22Rv1 (cell line): ENCODE data around the gene IFITM10.
"Not testable (repeated sequence)": the region's sequence is repeated elsewhere in the genome, so short reads cannot be mapped to it uniquely, and the experiment has no call there.

Source experiments
- CTCF ChIP-seq: fragments of 450-650 bp; IDR thresholded peaks from 2 replicates; pipeline ENCODE4 v1.5.1; 2017; ENCODE audit warnings: mild to moderate bottlenecking
- ZFX ChIP-seq: fragments of 450-650 bp; IDR thresholded peaks from 2 replicates; pipeline ENCODE4 v1.6.1; 2017; ENCODE audit warnings: antibody characterized with exemption, borderline replicate concordance

GRCh38 chr11:1769304-1769936 lies 19.0 kb upstream of the IFITM10 start:
- not testable (repeated sequence) for TF ChIP-seq CTCF, ZFX
